ENCODE measurements around the gene GPR26.

The GPR26 gene

DNA sequence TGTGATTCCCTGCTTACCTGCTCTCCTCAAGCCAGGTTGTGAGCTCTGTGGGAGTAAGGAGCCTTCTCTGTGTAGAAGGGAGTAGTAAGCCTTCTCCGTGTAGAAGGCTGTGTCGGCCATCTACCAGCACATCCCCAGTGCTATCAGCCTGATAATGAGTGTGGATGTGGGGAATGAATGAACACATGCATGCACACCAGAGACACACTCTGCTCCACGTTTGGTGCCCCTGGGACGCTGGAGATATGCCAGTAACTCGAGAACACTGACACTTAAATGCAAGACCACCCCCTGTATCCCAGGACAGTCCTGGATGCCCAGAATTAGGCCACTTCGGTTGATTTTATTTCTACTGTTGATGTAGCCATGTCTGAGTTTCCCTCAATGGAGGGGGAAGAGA lies 21.1 kb upstream of the GPR26 start:
- no peak for DNase-seq (ENCODE audit: low read depth)
- TF ChIP-seq, protein P1, sequence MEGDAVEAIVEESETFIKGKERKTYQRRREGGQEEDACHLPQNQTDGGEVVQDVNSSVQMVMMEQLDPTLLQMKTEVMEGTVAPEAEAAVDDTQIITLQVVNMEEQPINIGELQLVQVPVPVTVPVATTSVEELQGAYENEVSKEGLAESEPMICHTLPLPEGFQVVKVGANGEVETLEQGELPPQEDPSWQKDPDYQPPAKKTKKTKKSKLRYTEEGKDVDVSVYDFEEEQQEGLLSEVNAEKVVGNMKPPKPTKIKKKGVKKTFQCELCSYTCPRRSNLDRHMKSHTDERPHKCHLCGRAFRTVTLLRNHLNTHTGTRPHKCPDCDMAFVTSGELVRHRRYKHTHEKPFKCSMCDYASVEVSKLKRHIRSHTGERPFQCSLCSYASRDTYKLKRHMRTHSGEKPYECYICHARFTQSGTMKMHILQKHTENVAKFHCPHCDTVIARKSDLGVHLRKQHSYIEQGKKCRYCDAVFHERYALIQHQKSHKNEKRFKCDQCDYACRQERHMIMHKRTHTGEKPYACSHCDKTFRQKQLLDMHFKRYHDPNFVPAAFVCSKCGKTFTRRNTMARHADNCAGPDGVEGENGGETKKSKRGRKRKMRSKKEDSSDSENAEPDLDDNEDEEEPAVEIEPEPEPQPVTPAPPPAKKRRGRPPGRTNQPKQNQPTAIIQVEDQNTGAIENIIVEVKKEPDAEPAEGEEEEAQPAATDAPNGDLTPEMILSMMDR (conservative IDR thresholded peaks at IDR 0.05; ENCODE audit: low read length) = no peak
- no peak overlapping the region for H3K4me3 ChIP-seq (ENCODE audit: low read length)

DNA sequence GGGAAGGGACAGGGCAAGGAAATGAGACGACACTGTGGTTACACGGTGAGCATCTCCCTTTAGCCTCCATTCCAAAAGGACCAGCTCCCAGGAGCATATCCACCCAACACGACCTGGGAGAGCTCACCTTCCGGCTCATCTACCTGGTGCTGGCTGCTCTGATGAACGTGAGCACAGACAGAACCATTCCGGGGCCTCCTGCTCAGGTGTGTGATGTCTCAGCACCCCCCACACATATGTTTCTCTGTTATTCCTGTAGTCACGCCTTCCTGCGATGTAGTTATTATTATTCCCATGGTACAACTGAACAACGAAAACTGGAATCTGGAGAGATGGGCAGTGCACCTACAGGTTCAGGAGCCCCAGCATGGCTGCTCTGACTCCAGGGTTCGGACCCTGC lies 20.5 kb upstream of the GPR26 start:
- no peak for DNase-seq (ENCODE audit: low read depth)
- H3K4me3 ChIP-seq (ENCODE audit: low read length) = no peak overlapping the region
- TF ChIP-seq, protein P1 (conservative IDR thresholded peaks at IDR 0.05; ENCODE audit: low read length) = no peak

DNA sequence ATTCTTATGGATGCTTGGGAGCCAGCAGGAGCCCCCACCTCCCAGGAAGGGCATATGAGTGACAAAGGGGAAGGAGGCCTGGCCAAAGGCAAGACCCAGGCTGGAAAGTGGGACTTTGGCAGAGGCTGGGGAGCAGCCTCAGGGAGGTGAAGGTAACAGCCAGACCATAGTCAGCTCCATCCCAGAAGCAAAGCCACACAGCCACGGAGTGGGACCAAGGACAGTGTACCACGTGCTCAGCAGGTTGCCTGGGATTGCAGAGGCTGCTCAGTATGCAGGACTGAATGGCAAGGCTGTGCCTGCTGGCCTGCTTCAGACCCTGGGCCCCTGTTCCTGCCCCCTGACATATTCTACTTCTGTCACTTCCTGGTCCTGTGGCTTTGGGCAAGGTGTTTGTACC lies 17.6 kb upstream of the GPR26 start:
- no peak overlapping the region for H3K4me3 ChIP-seq (ENCODE audit: low read length)
- TF ChIP-seq, protein P1 (conservative IDR thresholded peaks at IDR 0.05; ENCODE audit: low read length) = no peak
- no peak for DNase-seq (ENCODE audit: low read depth)

DNA sequence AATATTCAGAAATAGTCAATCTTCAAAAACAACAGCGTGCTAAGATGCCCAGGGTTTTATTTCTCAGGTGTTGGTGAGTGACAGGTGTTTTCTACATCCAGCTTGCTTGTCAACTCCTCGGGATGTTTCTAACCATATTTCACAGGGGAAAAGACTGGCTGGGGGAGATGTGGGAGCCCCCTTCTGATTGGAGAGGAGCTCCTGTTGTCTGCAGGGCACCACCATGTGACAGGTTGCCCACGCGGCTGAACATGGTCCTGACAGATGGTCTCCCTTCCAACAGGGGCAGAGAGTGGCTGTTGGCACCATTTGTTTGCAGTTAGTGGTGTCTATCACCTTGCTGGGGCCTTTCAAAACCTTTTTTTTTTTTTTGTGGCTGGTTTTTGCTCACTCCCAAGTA lies 16.5 kb upstream of the GPR26 start:
- TF ChIP-seq, protein P1 (conservative IDR thresholded peaks at IDR 0.05; ENCODE audit: low read length) = no peak
- no peak for DNase-seq (ENCODE audit: low read depth)
- H3K4me3 ChIP-seq (ENCODE audit: low read length) = no peak overlapping the region

DNA sequence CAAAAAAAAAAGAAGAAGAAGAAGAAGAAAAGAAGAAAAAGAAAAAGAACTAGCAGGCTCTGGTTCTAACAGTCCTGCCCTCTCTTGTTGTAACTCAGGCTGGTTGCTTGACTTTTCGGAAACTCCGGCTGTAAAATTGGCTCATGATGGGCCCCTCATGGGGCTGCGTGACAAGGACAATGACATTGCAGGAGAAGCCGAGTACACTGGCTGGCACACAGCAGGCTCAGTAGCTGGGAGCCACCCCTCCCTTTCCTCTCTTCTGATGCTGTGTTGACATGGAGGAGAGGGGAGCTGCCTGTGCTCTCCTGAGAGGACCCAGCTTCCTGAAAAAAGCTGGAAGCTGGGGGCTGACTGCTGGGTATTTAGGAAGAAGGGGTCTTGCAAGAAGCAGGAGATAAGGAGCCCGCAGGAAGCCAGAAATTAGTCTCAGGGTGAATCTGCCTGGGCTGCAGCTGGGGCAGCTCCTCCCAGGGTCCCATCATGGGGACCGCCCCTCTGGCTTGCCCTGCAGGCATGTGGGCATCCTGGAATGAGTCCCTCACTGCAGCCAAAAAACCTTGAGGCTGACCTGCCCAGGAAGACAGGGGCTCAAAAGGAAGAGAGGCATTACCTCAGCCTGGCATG lies 14.6 kb upstream of the GPR26 start:
- no peak overlapping the region for H3K4me3 ChIP-seq (ENCODE audit: low read length)
- DNase-seq (ENCODE audit: low read depth) = no peak
- TF ChIP-seq, protein P1 (conservative IDR thresholded peaks at IDR 0.05; ENCODE audit: low read length) = no peak

DNA sequence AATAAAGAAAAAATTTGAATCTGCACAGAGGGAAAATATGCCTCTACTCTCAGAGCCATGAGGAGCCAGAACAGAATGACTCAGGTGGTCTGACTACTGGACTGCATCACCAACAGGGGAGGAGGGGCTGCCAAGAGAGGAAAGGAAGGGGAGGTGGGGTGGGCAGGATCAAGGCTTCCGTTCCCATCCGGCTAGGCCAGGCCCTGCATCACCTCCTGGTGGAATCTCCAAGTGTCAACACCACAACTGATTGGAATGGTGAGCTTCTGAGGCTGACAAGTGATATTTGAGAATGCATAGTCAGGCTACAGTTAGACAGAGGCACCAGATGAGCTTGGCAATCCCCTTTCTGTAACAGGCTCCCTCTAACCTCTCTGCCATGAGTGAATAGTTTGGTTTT lies 10.4 kb upstream of the GPR26 start:
- peak; percentile 16 for DNase-seq (ENCODE audit: low read depth)
- H3K4me3 ChIP-seq (ENCODE audit: low read length) = no peak overlapping the region
- TF ChIP-seq, protein P1 (conservative IDR thresholded peaks at IDR 0.05; ENCODE audit: low read length) = 0 out of 2 replicates have a peak, but pooled peaks have one; percentile 6

DNA sequence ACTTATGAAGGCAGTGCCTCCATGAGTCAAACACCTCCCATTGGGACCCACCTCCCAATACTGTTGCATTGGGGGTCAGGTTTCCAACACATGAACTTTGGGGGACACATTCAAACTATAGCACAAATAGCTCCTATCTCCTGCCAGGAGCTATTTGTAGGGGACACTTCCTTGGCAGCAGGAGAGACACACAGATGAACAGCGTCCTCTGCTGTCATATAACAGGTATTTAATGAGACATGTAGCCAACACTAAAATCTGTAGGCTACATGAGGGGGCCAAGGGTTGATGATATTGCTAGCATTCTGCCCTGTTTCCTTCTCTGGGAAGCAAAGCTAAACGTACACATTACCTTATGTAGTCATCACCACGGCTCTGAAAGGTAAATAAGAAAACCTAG lies 2.6 kb upstream of the GPR26 start:
- TF ChIP-seq, protein P1 (conservative IDR thresholded peaks at IDR 0.05; ENCODE audit: low read length) = no peak
- H3K4me3 ChIP-seq (ENCODE audit: low read length) = no peak overlapping the region
- DNase-seq (ENCODE audit: low read depth) = no peak

Measured in AG10803 (cell line).